Esophagus muscularis mucosa (tissue), 4 donors: ENCODE measurements around the gene GJC1. TPM values are rescaled to one million over a fixed set of nuclear protein-coding genes. Genes with fewer than 3 reads are reported as not detected.

Source experiments
- DNase-seq: peaks from one replicate; pipeline ENCODE4 v3.0.0-alpha.2; 2017; ENCODE audit errors: extremely low spot score
- H3K27ac ChIP-seq, 4 donors: fragments of 200-600 bp; sonication (generic); replicated peaks in 1 of 4; 1 replicate in 3 of 4; 2 replicates in 1 of 4; pipeline ENCODE4 v1.5.1; 2016 to 2019; ENCODE audit warnings: mild to moderate bottlenecking in 1 of 4
- H3K27me3 ChIP-seq, 4 donors: fragments of 200-600 bp; sonication (generic); one replicate each; pipeline versions ENCODE4 v1.5.1 to v1.6.0; 2016 to 2019
- H3K36me3 ChIP-seq, 4 donors: fragments of 200-600 bp; sonication (generic); one replicate each; pipeline ENCODE4 v1.5.1; 2016 to 2019
- H3K4me1 ChIP-seq, 4 donors: fragments of 200-600 bp; sonication (generic); one replicate each; pipeline ENCODE4 v1.5.1; 2016 to 2019
- H3K4me3 ChIP-seq, 4 donors: fragments of 200-600 bp; sonication (generic); 1 replicate in 2 of 4; 2 replicates in 2 of 4; pipeline ENCODE4 v1.5.1; 2016 to 2019; ENCODE audit warnings: mild to moderate bottlenecking in 4 of 4, moderate library complexity in 1 of 4
- H3K9me3 ChIP-seq, 4 donors: fragments of 200-600 bp; sonication (generic); 1 replicate in 3 of 4; 2 replicates in 1 of 4; pipeline ENCODE4 v1.5.1; 2016 to 2019
- EP300 ChIP-seq: sonication (generic); formaldehyde crosslinking; IDR thresholded peaks from one replicate; pipeline ENCODE4 v1.6.1; 2017; ENCODE audit warnings: antibody characterized with exemption
- POLR2A ChIP-seq: fragments of 450-650 bp; IDR thresholded peaks from one replicate; pipeline ENCODE4 v1.6.1; 2017; ENCODE audit warnings: antibody characterized with exemption, moderate library complexity, mild to moderate bottlenecking, low read depth
- POLR2AphosphoS5 ChIP-seq, 2 donors: sonication (generic); formaldehyde crosslinking; IDR thresholded peaks; one replicate each; pipeline ENCODE4 v1.6.1; 2017; ENCODE audit warnings: antibody characterized with exemption in 2 of 2
- WGBS: methylation state at CpG from one replicate; pipeline ENCODE4 v1.1.5; 2018; 5-methylcytosine and 5-hydroxymethylcytosine counted together
- intact Hi-C: fragments of 100-400 bp; cut with DNase I; formaldehyde crosslinking; loops from one replicate; pipeline ENCODE4 v1.15.1; 2023
- total RNA-seq, 4 donors: library from RNA; depleted of rRNA; stranded (reverse); fragments of >200 nt; gene quantifications; one replicate each; pipeline versions ENCODE4 v1.1.0 to v1.2.1, GENCODE V29; 2016
- TF ChIP-seq, protein P1 (sequence below), 3 experiments: fragments of 200-600 bp in 2 of 3; fragments of 450-650 bp in 1 of 3; sonication (generic) in 2 of 3; IDR thresholded peaks; one replicate each; pipeline ENCODE4 v1.5.1; 2017 to 2019; ENCODE audit warnings: antibody characterized with exemption in 3 of 3, mild to moderate bottlenecking in 2 of 3, moderate library complexity in 1 of 3

GJC1 gene
- total RNA-seq, 4 donors from 2014 or later = 26.5 to 61.9 (median 37.4) TPM

DNA sequence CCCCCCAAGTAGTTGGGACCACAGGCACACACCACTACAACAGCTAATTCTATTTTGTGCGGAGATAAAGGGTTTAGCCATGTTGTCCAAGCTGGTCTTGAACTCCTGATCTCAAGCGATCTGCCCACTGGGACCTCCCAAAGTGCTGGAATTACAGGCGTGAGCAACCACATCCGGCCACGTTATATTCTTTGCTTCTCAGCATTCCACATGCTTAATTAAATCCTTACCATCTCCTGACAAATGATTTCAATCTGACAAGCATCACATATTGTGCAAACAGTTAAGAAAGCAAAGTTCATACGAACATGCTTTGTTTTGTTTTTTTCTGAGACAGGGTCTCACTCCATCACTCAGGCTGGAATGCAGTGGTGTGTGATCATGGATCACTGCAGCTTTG is 35.8 kb upstream of the GJC1 start:
- peaks cover 0 to 19% (median 9%) of the 10 kb centered on the region in 4 donors for H3K4me1 ChIP-seq
- peak overlapping the region in 2 of 4 donors; percentile 3 to 71 for H3K27ac ChIP-seq
- DNase-seq = no peak
- no peak overlapping the region for H3K4me3 ChIP-seq
- TF ChIP-seq POLR2A = no peak
- no peak for TF ChIP-seq EP300
- no peak for TF ChIP-seq POLR2AphosphoS5 (IDR thresholded peaks at IDR 0.05)
- H3K27me3 ChIP-seq = no peaks in the 10 kb centered on the region
- H3K36me3 ChIP-seq = peaks cover 31 to 93% (median 89%) of the 10 kb centered on the region in 4 donors
- H3K9me3 ChIP-seq = no peaks in the 10 kb centered on the region
- intact Hi-C loops = loop anchor here (1.0 kb wide), 1 partner anchor 87 kb away; no protein-coding TSS in a partner anchor
- WGBS = 86% methylated on average over 6 of the region's 6 CpGs

DNA sequence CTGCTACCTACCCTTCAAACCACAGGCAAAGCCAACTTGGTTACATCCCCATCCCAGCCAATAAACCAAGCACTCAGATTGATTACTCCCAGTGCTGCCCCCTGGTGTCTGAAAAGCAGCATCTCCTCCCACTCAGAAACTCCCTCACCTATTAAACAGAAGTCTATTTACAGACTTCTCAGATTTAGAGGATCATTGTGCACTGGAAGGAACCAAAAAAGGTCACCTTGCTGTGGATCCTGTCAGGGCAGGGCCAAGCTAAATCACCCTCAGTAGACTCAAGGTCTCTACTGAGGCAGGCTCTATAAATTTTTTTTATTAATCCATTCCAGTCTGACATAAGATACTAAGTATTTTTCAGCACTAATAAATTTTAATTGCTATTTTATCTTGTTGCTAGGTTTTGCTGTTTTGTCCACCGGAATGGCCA is 35.2 kb upstream of the GJC1 start:
- Histone ChIP-seq H3K4me1 (peaks cover 0 to 19% (median 9%) of the 10 kb centered on the region in 4 donors), H3K9me3 (no peaks in the 10 kb centered on the region), H3K27me3 (no peaks in the 10 kb centered on the region), H3K4me3 (no peak overlapping the region), H3K27ac (peak overlapping the region in 2 of 4 donors; percentile 3 to 71), H3K36me3 (peaks cover 38 to 93% (median 89%) of the 10 kb centered on the region in 4 donors)
- intact Hi-C loops = loop anchor here (1.0 kb wide), 1 partner anchor 86 kb away; no protein-coding TSS in a partner anchor
- no peak for DNase-seq
- WGBS = 48% methylated on average over 1 of the region's 1 CpG
- no peak for TF ChIP-seq POLR2A
- TF ChIP-seq EP300 = no peak
- peak in 1 of 2 donors; percentile 6 for TF ChIP-seq POLR2AphosphoS5 (IDR thresholded peaks at IDR 0.05)
- TF ChIP-seq, protein P1, sequence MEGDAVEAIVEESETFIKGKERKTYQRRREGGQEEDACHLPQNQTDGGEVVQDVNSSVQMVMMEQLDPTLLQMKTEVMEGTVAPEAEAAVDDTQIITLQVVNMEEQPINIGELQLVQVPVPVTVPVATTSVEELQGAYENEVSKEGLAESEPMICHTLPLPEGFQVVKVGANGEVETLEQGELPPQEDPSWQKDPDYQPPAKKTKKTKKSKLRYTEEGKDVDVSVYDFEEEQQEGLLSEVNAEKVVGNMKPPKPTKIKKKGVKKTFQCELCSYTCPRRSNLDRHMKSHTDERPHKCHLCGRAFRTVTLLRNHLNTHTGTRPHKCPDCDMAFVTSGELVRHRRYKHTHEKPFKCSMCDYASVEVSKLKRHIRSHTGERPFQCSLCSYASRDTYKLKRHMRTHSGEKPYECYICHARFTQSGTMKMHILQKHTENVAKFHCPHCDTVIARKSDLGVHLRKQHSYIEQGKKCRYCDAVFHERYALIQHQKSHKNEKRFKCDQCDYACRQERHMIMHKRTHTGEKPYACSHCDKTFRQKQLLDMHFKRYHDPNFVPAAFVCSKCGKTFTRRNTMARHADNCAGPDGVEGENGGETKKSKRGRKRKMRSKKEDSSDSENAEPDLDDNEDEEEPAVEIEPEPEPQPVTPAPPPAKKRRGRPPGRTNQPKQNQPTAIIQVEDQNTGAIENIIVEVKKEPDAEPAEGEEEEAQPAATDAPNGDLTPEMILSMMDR (IDR thresholded peaks at IDR 0.05) = peak; percentile 90 to 92 (median 91)

DNA sequence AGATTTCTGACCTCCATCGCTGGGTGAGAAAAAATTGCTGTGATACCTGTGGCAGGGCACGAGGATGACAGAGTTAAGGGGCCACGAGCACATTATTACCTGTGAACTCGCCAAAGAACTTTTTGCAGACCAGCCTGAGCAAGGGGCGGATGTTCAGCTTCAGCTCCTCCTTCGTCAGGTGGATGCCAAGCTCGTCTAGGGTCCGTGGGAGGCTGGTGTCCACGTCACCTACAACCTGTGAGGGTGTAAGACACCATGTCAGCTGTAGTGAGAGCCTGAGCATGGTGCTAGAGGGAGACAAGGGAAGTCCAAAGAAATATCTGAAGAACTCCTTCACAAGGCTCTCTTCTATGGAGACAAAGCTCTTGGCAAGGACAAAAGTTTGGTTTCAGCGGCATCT is 34.7 kb upstream of the GJC1 start:
- Histone ChIP-seq H3K27me3 (no peaks in the 10 kb centered on the region), H3K4me1 (peaks cover 0 to 19% (median 9%) of the 10 kb centered on the region in 4 donors), H3K4me3 (no peak overlapping the region), H3K27ac (peak overlapping the region in 1 of 4 donors; percentile 71), H3K36me3 (peaks cover 42 to 93% (median 90%) of the 10 kb centered on the region in 4 donors), H3K9me3 (no peaks in the 10 kb centered on the region)
- TF ChIP-seq POLR2A (no peak), POLR2AphosphoS5 (IDR thresholded peaks at IDR 0.05) (no peak), EP300 (no peak)
- WGBS = 69% methylated on average over 10 of the region's 10 CpGs
- no peak for DNase-seq
- intact Hi-C loops = loop anchor here (1.0 kb wide), 1 partner anchor 86 kb away; no protein-coding TSS in a partner anchor

DNA sequence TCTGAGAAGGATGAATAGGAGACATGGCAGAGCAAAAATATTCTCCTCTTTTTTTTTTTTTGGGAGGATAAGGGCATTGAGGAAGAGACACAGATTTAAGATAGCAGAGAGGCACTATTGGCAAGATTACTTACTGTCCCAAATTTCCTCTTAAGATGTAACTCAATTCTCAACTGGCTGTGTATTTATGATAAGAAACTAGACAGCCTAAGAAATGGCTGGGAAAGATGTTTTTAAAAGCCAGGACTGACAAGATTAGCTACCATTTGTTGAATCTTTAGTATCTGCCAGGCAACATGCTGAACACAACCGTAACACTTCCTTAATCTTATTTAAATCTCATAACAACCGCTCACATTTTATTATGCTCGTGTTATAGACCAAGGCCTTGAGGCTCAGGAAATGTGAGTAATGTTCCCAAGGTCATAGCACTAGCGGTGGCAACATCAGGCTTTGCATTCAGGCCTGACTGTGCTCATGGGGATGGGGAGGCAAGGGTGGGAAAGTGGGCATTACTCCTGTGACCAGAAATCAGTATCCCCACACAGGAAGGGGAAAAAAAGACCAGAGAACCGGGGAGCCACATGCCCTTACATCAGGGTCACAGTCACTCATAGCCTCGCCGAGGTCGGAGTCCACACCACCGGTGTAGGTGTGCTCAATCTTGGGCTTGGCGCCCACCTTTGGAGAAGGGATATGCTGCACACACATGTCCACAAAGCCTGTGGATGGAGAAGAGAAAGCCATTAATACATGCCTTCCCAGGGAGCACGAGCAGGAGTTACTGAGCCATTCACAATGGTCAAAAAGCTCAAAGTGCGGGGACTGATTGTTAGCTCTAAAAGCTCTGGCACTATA is 33.2 kb upstream of the GJC1 start:
- Histone ChIP-seq H3K27ac (no peak overlapping the region), H3K36me3 (peaks cover 57 to 94% (median 92%) of the 10 kb centered on the region in 4 donors), H3K27me3 (no peaks in the 10 kb centered on the region), H3K4me3 (no peak overlapping the region), H3K4me1 (peaks cover 0 to 15% (median 4%) of the 10 kb centered on the region in 4 donors), H3K9me3 (no peaks in the 10 kb centered on the region)
- 87% methylated on average over 12 of the region's 12 CpGs for WGBS
- TF ChIP-seq, protein P1 (IDR thresholded peaks at IDR 0.05) = no peak
- TF ChIP-seq POLR2AphosphoS5 (IDR thresholded peaks at IDR 0.05) (no peak), POLR2A (no peak), EP300 (no peak)
- intact Hi-C loops = loop anchor here (1.0 kb wide), 1 partner anchor 88 kb away; no protein-coding TSS in a partner anchor
- no peak for DNase-seq

DNA sequence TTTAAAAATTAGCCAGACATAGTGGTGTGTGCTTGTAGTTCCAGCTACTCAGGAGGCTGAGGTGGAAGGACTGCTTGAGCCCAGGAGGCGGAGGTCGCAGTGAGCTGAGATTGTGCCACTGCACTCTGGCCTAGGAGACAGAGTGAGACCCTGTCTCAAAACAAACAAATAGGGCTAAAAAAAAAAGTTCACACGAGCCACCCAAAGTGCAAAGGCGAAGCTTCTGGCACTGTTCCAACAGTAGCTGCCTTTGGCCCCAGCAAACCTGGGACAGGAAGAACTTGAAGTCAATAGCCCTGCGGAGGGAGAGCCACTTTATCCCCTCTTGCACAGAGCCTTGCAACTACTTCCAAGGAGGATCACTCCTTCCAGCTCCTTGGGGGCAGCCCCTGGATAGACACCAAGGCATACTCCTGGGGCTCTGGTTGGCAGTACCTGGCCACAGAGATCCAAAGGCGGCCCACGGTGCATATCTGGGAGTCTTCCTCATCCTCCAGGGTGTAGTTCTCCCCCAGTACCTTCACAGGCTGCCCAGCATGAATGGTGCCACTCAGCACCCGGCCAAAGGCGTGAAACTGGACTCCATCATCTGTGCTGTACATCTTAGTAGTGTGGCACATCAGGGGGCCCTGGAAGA is 32.3 kb upstream of the GJC1 start:
- peaks cover 0 to 11% (median 2%) of the 10 kb centered on the region in 4 donors for H3K4me1 ChIP-seq
- DNase-seq = no peak
- 87% methylated on average over 7 of the region's 9 CpGs for WGBS
- H3K27me3 ChIP-seq = no peaks in the 10 kb centered on the region
- intact Hi-C loops = no loop called here
- H3K9me3 ChIP-seq = no peaks in the 10 kb centered on the region
- H3K27ac ChIP-seq = no peak overlapping the region
- peaks cover 62 to 95% (median 90%) of the 10 kb centered on the region in 4 donors for H3K36me3 ChIP-seq
- TF ChIP-seq POLR2A (no peak), EP300 (no peak), POLR2AphosphoS5 (IDR thresholded peaks at IDR 0.05) (no peak)
- TF ChIP-seq, protein P1 (IDR thresholded peaks at IDR 0.05) = no peak
- H3K4me3 ChIP-seq = no peak overlapping the region
